Mesenteric fat pad (tissue), 1 donor: ENCODE results near the gene GPBP1. TPM values are rescaled to one million over a fixed set of nuclear protein-coding genes. Genes with fewer than 3 reads are reported as not detected.
A peak's percentile ranks its signal among the peaks of the same experiment; 100 is the strongest.
"Not testable (repeated sequence)": the region's sequence is repeated elsewhere in the genome, so short reads cannot be mapped to it uniquely, and the experiment has no call there.

Experiments
- DNase-seq: peaks from one replicate; pipeline ENCODE4 v3.0.0-alpha.2; 2020; ENCODE audit warnings: low spot score
- long read RNA-seq: library from polyadenylated mRNA; unstranded; transcript quantifications from one replicate; pipeline ENCODE4 v2.0.0, GENCODE V29; 2020
- total RNA-seq: library from RNA; stranded (reverse); fragmentation: NEBNext Ultra II Directional; extraction: Animal tissue kit (Norgen Biotek cat#: 25700); gene quantifications from one replicate; pipeline ENCODE4 v1.2.1, GENCODE V29; 2021
- donor health status: DM: yes; HTN: yes; CAD: no.

GPBP1 gene, protein sequence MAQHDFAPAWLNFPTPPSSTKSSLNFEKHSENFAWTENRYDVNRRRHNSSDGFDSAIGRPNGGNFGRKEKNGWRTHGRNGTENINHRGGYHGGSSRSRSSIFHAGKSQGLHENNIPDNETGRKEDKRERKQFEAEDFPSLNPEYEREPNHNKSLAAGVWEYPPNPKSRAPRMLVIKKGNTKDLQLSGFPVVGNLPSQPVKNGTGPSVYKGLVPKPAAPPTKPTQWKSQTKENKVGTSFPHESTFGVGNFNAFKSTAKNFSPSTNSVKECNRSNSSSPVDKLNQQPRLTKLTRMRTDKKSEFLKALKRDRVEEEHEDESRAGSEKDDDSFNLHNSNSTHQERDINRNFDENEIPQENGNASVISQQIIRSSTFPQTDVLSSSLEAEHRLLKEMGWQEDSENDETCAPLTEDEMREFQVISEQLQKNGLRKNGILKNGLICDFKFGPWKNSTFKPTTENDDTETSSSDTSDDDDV
- 52.8 TPM for total RNA-seq
- long read RNA-seq, full-length matches to known transcripts: 9 of 80 reads
- long read RNA-seq, partial matches to known transcripts: 41 of 80 reads
- long read RNA-seq, other reads (novel, unspliced or antisense): 30 of 80 reads

DNA sequence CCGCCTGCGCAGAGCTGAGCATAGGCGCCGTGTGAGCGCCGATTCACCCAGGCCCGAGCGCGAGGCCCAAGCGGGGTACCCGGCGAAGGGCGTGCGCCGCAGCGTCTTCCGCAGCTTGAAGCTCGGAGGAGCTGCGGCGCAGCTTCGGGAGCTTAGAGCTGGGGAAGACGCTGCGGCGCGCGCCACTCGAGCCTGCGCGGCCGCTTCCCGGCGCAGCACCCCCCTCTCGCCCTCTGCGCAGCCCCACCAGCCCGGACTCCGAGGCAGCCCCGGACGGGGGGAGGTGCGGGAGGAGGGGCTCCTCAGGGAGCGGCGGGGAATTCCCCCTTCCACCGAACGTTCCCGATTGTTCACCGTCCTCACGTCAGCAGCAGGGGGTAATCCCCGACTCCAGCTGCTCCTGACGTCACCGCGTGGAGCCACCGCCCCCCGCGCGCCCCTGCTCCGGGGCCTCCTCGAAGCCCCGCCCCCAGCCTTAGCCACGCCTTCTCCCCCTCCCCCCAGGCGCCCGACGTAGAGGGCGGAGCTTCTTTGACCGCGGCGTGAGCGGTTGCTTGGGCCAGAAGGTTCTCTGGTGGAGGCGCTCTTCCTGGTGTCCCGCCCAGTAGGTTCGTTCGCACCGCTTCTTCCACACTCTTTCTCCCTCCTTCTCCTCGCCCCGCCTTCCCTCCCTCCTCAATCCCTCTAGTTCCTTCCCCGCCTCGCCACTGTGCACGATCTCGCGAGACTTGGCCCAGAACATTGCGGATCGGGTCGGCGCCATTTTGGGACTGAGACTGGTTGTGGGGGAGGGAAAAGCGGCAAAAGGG, at the start of gene GPBP1:
TSS of gene GPBP1 (plus strand) at position 741 of the 809 bp plus-strand sequence. CDS start 40,072 bp downstream, outside the sequence.
- peak; percentile 98 for DNase-seq

DNA sequence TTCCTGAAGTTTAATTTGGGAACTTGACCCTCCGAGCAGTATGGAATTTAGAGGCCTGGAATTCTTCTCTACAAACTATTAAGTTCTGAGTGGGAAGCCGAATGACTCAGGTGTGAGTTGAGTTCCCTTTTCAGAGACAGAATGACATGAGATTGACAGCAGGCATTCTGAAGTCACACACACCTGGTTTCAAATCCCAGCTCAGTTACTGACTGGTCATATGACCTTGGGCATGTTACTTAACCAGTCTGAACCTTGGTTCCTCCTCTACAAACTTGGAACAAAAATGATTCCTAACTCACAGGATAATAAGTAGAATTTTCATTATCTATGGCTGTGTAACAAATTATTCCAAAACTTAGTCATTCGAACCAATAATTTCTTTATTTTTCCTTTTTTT, 45.5 kb upstream of the GPBP1 start:
- no peak for DNase-seq

DNA sequence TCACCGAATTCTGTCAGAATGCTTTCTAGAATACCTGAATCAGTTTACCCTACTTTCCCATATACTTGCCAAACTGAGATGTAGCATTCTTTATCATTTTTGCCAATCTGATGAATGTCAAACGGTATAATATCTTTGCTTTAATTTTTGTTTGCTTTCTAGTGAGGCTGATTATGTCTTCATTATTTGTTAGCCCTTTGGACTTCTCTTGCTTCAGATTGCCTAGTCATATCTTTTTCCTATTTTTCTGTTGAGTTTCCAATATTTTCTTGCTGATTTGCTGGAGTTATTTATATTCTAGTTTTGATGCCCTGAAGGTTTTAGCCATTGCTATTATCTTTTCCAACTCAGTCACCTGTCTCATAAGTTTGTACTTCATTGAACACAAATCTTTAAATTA, 40.3 kb upstream of the GPBP1 start:
- DNase-seq: no peak

DNA sequence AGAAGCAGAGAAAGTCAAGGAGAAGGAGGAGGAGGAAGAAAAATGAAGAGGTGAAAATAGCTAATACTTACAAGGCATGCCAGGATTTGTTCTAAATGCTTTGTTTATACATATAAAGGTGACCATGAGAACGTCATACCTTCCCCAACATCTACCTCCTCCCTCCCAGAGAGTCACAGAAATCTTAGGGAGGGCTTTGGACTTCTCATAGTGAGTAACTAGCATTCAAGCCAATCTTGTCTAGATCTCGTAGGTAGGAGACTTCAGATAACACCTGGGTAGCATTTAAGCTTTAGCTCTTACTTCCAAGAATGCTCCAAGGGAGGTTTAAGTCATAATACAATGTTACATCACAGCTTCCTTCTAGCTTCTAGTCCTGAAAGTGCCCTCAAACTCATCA, 36.5 kb upstream of the GPBP1 start:
- DNase-seq: no peak

DNA sequence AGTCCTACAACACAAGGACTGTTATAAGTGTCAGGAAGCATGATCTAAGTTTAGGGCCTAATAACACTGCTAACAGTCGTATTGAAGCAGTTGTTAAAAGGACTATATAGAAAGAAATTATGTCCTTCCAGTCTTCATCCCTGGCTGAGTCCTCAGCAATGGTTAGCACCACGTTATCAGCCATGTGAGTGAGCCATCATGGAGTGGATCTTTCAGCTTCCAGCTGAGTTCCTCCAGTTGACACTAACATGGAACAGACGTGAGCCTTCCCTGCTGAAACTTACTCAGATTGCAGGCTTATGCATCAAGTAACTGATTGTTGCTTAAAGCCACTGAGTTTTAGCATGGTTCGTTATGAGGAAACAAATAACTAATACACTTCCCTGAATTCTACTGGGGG, 21.5 kb upstream of the GPBP1 start:
- no peak for DNase-seq

DNA sequence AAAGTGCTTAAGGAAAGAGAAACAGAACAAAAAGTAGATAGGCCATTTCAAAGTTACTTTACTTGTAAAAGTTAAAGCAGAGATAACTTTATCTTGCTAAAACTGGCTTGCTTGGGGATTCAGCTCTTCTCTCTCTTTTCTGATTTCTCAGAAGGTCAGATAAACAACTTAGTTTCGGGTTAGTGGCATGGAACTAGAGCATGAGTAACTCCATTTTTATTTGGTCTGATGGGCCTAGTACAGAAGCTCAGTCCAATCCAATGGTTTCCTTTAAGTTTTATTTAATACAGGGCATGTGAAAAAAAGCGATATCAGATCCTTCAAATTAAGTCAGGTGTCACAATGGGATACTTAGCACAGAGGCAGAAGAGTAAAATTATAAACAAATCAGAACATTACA, 18.8 kb upstream of the GPBP1 start:
- DNase-seq: no peak

DNA sequence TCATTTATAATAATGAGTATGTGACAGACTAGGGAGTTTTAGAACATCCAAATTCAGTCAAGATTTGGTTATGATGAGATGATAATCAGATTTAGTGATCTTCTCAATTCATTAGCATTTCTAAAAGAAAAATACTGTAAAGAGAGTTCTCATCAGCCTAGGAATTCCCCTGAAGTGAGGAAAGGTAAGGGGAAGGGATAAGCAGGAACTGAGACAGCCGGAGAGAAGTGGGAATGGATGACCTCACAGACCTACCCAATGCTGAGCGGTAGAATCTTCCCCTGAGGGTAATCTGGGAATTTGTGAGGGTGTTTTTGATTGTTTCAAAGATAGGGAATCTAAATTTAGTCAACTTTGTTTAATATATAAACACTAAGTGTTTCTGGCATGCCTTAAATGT, 16.7 kb upstream of the GPBP1 start:
- DNase-seq: no peak

DNA sequence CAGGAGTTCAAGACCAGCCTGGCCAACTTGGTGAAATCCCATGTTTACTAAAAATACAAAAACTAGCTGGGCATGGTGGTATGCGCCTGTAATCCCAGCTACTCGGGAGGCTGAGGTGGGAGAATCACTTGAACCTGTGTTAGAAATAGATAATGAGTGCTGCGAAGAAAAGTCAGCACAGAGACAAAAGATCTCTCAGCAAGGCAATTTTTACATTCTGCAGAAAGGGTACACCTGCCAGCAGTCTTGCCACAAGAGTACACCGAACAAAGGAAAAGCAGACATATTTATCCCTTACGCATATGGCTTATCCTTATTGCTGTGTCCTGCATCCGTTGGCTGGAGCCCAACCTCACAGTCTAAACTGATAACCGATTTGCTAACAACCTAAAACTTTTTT, 16.2 kb upstream of the GPBP1 start:
- no peak for DNase-seq

DNA sequence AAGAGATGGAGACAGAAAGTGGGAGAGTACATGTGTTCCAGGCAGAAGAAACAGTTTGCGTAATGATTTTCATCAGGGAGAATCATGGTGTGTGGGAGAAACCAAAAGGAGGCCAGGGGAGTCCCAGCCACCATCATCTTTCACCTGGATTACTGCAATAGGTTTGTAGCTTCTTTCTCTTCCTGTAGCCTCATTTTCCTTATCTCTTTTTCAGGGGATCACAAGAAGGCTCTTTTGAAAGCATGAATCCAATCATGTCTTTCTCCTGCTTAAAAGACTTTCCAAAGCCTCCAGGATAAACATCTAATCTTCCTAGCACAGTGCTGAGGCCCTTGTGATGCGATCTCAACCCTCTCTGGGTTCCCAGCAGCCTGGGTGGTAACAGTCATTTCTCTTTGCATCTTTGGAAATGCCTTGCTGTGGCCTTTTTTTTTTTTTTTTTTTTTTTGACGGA, 10.3 kb upstream of the GPBP1 start:
- no peak for DNase-seq

DNA sequence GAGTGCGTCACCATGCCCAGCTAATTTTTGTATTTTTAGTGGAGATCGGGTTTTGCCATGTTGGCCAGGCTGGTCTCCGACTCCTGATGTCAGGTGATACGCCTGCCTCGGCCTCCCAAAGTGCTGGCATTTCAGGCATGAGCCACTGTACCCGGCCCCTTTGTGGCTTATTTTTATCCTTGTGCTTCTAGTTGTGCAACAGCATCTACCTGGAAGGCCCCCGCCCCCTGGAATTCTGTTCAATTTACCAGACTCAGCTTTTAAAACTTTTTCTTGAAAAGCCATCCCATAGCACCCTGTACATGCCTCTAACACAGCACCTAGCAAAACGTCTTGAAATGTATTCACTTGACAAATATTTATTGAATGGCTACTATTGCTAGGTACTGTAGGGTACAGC, 9.7 kb upstream of the GPBP1 start:
- no peak for DNase-seq

DNA sequence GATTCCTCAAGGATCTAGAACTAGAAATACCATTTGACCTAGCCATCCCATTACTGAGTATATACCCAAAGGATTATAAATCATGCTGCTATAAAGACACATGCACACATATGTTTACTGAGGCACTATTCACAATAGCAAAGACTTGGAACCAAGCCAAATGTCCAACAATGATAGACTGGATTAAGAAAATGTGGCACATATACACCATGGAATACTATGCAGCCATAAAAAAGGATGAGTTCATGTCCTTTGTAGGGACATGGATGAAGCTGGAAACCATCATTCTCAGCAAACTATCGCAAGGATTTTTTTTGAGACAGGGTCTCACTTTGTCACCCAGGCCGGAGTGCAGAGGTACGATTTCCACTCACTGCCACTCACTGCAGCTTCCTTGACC, 8.7 kb upstream of the GPBP1 start:
- not testable (repeated sequence) for DNase-seq

DNA sequence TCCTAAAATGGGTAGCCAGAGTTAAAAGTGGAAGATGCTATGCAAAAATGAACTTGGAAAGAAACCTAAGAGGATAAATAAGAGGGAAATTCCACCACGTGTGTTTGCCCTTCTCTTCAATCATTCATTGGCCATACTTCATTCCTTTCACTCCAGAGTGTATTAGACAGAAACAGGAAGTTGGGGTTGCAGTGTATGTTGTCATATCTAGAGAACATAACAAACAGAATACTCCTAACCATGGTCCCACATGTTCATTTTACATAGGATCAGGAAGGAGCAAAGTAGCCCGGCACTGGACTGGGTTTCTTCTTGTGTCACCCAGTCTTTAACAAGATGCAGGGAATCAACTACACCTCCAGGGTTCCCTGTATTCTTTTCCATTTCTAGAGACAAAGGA, 7.6 kb upstream of the GPBP1 start:
- DNase-seq: no peak

DNA sequence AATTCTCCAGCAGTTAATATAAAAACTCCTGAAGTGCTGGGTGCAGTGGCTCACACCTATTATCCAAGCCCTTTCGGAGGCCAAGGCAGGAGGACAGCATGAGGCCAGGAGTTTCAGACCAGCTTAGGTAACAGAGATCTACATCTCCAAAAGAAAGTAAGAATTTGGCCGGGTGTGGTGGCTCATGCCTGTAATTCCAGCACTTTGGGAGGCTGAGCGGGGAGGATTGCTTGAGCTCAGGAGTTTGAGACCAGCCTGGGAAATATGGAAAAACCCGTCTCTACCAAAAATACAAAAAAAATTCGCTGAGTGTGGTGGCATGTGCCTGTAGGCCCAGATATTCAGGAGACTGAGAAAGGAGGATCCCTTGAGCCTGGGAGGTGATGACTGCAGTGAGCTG, 6.7 kb upstream of the GPBP1 start:
- peak; percentile 24 for DNase-seq

DNA sequence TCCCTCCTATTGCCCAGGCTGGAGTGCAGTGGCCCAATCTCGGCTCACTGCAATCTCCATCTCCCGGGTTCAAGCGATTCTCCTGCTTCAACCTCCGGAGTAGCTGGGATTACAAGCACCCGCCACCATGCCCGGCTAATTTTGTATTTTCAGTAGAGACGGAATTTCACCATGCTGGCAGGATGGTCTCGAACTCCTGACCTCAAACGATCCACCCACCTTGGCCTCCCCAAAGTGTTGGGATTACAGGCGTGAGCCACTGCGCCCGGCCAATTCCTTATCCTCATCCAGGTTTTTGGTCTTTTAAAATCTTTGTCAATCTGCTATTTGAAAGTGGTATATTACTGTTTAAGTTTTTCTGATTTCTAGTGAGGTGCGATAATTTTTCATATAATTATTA, 3.7 kb upstream of the GPBP1 start:
- not testable (repeated sequence) for DNase-seq

DNA sequence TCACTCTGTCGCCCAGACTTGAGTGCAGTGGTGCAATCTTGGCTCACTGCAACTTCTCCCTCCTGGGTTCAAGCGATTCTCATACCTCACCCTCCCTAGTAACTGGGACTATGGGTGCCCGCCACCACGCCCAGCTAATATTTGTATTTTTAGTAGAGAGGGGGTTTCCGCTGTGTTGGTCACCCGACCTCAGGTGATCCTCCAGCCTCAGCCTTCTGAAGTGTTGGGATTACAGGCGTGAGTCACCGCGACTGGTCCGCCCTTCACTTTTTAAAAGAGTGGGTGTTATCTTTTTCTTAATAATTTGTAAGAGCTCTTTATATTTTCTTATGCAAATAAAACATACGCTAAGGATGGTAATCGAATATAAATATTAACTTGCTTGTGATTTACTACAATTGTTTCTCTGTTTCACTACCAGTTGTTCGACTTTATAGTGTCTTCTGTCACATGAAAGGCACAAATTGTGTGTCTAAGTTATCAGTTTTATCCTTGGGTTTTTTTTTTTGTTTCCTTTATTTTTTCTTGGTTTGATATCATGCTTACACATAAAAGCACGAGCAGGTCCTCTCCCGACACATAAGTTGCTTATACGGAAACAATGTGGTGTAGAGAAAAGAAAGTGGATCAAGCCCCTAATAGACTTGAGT, 1.9 kb upstream of the GPBP1 start:
- DNase-seq: no peak

DNA sequence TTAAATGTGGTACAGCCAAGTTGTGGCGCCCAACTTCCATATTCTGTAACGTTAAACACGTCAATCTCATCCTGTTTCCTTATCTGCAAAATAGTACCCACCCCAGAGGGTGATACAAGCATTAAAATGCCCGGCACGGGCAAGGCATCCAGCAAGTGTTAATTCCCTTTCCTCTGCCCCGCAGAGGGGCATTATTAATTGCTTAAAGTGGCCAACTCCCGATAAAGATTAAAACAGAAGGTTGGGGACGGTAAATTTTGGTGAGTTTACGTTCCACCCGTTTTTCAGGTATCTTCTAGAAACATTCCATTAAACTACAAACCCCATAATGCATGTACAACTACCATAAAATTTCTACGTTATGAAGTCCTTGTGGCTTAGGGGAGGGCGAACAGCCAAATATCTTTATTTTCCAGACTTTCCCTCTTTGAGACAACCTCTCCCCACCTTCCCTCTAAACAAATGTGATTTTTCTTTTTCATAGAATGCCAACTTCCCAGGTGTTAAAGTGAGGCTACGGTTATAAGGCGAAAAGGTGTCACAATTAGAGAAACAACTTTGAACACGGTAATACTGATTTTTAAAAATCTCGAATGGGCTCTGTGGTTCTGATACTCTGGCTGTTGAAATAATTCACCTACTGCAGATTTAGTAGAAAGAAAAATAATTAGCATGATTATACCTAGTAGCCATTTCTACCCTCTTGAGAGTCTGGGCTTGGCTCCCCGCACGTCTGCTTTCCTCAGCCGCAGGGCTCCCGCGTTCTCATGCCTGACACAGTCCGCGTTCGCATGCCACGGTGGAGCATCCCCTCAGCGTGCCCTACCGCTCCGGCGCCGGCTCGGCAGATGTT, 1.2 kb upstream of the GPBP1 start:
- no peak for DNase-seq

DNA sequence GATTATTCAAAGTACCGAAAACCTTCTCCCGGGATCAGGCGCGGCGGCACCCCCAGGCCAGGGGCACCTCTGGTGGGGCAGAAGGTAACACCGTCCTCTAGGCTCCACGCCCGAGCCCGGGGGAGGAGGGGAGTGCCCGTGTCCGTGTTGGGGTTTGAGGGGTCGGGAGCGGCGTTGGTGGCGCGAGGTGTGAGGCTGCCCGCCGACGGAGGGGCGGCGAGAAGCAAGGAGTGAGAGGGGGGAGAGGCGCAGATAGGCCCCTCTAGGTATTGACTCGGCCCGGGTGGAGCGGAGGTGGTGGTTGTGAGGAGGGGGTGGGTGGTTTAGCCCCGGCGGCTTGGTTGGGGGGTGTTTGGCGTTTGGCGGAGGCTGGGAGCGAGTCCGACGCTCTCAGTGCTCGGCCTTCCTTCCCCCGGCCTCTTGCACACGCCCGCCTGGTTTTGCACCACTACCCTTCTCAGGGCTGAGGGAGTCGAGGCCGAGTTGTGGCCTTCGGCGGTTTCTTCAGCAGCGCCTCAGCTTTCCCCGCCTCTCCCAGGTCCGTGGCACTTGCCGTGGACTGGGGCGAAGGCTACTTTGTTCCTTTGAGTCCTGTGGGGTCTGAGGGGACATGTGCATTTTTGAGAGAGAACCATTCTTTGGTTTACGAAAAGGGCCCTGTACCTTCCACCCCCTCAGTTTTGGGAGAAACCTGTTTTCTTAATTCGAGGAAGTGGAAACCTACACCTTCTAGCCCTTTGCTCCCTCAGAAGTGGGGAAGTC, 450 bp downstream of the GPBP1 start:
- DNase-seq: no peak

DNA sequence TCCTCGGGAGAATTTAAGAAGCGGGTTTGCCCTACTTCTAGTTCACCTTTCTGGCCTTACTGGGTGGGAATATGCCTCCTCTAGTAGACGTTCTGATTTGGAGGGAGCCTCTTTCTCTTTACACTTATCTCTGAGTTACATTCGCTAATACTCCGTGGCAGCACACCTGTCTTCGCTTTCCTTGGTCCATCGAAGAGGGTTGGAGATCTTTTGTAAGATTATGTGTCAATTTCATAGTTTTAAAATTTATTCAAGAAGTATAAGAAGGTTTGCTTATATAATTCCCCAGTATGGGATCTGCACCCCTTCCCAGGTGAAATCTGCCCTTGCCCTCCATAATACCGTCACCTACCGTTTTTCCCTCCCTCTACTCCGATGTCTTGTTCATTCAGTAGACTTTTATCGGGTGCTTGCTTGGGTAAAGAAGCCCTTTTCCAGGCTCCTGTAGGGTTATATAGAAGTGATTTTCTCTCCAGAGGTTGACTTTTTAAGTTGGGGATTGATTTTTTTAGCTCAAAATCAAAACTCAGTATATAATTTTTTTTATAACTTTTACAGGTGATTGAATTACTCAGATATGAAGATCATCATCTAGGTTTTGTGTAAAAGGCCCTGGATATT, 1.1 kb downstream of the GPBP1 start:
- no peak for DNase-seq

DNA sequence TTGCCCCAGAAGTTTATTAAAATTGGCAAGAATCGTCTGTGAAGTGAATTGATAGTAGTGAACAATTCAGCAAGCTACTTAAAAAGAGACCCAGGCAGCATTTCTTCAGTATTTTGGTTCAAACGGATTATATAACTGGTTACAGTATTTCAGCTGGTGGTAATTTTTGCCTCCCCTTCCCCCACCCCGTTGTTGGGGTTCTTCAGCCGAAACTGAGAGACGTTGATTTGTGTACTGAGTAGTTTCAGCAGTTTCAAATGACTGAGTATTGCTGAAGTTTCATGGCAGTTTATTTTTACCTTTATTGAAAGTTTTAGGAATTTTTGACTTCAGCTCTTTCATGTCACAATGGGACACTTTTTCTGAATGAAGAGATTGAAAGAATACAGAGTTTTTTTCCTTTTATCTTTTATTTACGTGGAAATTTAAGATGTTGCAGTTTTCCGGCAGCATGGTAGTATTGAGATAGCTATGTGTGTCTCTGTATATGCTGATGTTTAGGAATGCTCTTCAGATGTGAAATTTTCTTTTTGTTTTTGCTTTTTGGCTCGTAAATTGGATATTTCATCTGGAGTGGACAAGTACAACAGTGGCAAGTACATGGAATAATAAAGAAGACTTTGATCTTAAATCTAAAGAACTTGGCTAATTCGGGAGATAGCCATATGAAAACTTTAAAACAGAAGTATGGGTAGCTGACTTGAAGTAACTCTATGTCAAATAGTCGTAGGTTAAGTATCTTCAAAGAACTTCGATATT, 1.9 kb downstream of the GPBP1 start:
- DNase-seq: no peak
